Mammary epithelial cell (primary cell): ENCODE measurements around the gene BBS9.

ENCODE experiments used
- CTCF ChIP-seq, 2 donors: IDR thresholded peaks in 1 of 2; conservative IDR thresholded peaks in 1 of 2; 2 replicates each; pipeline ENCODE4 v1.5.1; 2011 to 2012; ENCODE audit warnings: inconsistent platforms in 2 of 2, low read length in 2 of 2, mild to moderate bottlenecking in 2 of 2, control low read depth in 1 of 2, low read depth in 1 of 2; ENCODE audit not compliant: insufficient read depth in 1 of 2; ENCODE audit errors: extremely low read depth in 1 of 2
- EZH2 ChIP-seq: IDR thresholded peaks from 2 replicates; pipeline ENCODE4 v1.6.1; 2012; ENCODE audit warnings: low read length, inconsistent platforms, borderline replicate concordance

DNA sequence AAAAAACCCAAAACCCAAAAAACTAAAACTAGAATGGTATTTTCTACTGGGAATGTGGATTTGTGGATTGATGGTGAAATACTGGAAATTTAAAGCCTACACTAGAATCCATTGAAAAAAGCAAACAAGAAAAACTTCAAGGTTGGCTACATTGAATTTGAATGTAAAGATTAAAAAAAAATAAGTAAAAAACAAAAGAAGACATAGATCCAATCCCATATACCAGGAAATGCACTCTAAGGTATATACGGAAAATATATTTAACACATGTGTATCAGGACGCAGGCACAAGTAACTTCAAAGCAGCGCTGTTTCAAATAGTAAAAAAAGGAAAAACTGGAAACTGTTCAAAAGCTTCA lies 754 bp upstream of the BBS9 start:
- no peak for TF ChIP-seq CTCF (conservative IDR thresholded peaks at IDR 0.05 in 1 of 2, IDR thresholded peaks at IDR 0.05 in 1 of 2; ENCODE audit: extremely low read depth in 1 of 2, insufficient read depth in 1 of 2, low read depth in 1 of 2, low read length in 2 of 2)
- no peak for TF ChIP-seq EZH2
